GM18511 (cell line): ENCODE measurements around the gene EMC8.

Experiments
- ATAC-seq: cut with Tn5 transposase; IDR thresholded peaks from one replicate; pipeline ENCODE4 v1.9.1; 2021; ENCODE audit warnings: mild to moderate bottlenecking, moderate library complexity; ENCODE audit not compliant: unreplicated experiment

The EMC8 gene

GRCh38 chr16:85788819-85789218 is 10.5 kb downstream of the EMC8 start:
- no peak for ATAC-seq

DNA sequence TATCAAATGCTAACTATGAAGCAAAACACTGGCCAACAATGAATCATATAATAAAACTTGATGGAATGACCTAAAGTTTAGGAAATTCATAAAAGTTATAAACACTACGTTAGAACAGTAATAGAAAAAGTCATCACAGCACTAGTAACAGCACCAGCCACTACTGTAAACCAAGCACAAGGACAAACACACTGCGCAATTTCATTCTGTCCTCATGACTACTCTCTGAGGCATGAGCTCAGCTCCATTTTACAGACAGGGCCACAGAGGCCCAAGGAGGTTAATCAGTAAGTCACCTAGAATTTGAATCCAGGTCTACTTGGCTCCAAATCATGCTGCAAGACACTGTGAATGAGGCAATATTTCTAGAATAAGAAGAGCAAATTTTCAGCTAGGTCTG is 13.4 kb downstream of the EMC8 start:
- ATAC-seq: no peak

DNA sequence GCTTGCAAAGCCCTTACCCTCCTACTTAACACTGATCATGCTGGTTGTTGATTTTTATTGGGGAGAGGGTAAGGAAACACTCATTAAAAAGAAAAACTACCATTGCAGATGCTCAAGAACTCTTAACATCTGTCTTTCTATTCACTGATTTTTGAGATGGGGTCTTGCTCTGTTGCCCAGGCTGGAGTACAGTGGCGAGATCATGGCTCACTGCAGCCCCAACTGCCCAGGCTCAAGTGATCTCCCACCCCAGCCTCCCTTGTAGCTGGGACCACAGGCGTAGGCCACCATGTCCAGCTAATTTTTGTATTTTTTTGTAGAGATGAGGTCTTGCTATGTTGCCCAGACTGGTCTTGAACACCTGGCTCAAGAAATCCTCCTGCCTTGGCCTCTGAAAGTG is 14.5 kb downstream of the EMC8 start:
- ATAC-seq: no peak

DNA sequence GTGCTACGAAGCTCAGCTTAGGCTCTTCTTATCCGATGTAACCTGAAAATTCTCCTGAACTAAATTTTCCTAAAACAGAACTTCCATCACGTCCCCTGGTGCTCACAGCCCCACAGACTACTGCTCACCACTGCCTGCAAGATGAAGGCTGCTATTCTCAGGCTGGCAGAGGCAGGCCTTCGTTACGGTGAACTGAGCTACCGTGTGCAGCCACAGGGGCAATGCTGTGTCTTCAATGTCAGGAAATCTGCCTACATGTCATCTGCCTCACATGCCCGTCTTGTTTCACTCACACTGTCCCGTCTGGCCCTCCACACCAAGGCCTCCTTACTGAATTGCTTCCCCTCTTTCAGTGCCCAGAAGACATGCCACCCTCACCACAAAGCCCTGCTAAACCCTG is 15.9 kb downstream of the EMC8 start:
- ATAC-seq: no peak

GRCh38 chr16:85782451-85782850 is 16.9 kb downstream of the EMC8 start:
- ATAC-seq: no peak

- ATAC-seq: no peak
These were observed 17.5 kb downstream of the EMC8 start for GRCh38 chr16:85781695-85782370.

DNA sequence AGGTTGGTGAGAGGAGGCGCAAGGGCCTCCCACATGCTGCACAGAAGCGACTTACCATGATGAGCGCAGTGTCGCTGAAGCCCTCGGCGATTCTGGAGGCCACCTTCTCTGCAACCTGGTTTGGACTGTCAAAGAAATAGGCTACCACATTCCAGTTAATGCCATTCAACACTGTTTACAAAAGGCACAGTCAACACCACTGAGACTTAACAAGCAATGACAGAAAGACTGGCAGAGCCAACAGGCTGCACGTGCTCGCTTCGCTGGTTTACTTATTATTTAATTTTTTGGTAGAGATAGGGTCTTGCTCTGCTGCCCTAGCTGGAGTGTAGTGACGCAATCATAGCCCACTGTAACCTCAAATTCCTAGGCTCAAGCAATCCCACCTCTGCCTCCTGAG is 18.2 kb downstream of the EMC8 start:
- no peak for ATAC-seq

- ATAC-seq: no peak
These were observed 19.1 kb downstream of the EMC8 start for GRCh38 chr16:85780281-85780680.

- ATAC-seq: no peak
These were observed 20.5 kb downstream of the EMC8 start for GRCh38 chr16:85778873-85779272.

DNA sequence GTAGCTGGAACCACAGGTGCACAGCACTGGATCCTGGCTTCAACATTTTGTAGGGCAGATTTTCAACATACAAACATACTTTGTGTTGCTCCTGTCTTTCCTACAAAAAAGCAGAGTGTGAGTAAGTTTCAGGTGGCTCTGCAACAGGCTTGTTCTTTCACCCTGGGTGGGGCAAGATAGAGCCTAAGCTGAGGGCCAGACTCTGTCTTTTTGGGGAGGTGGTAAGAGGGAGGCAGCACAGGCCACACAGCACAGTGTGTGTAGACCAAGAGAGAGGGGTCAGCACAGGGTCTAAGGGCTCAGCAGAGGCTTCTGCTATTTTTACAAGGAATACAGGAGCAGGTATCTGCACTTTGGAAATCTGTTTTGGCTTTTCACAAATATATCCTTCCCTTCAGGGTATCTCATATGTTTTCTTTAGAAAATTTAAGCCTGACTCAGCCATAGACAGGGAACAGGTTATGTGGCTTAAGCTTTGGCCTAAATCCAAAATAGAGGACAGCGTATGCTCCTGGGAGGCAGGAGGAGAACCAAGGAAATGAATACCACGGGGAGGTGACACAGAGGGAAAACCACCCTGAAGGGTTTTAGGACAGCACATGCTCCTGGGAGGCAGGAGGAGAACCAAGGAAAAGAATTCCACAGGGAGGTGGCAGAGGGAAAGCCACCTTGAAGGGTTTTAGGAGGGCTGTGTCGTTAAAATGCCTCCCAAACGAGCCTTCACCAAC is 21.6 kb downstream of the EMC8 start:
- ATAC-seq: no peak

GRCh38 chr16:85774811-85775210 is 24.5 kb downstream of the EMC8 start:
- no peak for ATAC-seq

DNA sequence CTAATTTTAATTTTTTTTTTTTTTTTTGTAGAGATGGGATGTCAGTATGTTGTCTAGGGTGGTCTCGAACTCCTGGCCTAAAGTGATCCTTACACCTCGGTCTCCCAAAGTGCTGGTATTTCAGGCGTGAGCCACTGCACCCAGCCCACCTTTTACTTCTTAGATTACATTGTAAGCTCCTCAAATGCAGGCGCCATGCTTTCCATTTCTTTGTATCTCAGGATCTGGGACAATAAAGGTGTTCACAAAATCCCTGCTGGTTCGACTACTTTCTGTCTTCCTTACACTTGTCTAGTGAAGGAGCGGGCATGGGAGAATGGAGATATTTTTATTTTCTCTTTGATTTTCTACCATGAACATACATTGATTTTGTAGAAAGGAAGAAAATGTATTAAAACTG is 25.2 kb downstream of the EMC8 start:
- ATAC-seq: no peak

DNA sequence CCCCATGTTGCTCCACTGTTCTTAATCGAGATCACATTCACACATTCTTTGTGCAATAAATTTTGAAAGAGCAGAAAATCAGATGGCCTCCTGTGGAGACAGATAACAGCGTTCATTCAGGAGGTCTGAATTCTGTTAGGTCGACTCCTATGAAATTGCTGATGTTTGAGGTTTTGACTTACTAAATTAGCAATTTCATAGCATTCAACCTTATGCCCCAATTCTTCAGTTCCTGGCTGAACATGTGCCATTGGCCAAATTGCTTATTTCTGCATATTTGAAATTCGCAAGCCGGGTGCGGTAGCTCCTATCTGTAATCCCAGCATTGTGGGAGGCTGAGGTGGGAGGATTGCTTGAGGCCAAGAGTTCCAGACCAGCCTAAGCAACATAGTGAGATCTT is 26.3 kb downstream of the EMC8 start:
- no peak for ATAC-seq

- no peak for ATAC-seq
These were observed 28.6 kb downstream of the EMC8 start for GRCh38 chr16:85770741-85771140.

DNA sequence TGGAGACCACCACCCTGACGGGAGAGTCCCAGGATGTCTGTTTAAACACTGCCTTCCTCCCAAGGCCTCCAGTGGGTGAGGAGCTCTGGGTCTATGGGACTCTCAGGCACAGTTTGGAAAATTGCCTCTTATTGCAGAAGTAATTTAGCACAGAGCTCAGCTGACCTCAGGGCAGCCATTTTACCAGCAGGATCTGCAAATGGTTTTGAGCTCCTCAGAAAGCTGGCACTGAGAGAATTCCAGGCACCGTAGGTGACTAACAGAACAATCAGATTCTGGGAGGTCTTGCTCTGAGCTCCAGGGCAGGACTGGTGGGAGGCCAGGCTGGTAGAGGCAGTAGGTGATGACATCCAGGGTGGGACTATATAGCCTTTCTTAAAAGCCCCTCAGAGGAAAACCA is 31.1 kb downstream of the EMC8 start:
- no peak for ATAC-seq

- no peak for ATAC-seq
These were observed 31.8 kb downstream of the EMC8 start for GRCh38 chr16:85767531-85767930.

GRCh38 chr16:85765767-85766166 is 33.6 kb downstream of the EMC8 start:
- no peak for ATAC-seq

DNA sequence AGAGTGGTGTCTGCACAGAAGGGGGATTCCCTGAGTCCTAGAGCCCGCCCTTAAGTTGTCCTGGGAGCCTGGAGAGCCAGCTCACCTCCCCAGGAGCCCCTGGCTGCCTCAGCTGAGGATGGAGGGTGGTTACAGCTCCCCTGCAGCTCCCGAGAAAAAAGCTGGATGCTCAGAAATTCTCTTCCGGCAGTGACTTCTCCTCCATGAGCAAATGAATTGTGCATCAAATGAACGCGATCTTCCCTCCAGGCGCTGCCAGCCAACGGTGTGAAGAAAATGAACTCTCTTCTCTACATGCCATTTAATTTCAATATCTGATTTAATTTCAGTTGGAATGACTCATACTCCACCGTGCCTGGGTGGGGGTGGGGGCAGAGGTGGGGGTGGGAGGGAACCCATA is 34.1 kb downstream of the EMC8 start:
- no peak for ATAC-seq

- no peak for ATAC-seq
These were observed 35.7 kb downstream of the EMC8 start for GRCh38 chr16:85763616-85764015.

DNA sequence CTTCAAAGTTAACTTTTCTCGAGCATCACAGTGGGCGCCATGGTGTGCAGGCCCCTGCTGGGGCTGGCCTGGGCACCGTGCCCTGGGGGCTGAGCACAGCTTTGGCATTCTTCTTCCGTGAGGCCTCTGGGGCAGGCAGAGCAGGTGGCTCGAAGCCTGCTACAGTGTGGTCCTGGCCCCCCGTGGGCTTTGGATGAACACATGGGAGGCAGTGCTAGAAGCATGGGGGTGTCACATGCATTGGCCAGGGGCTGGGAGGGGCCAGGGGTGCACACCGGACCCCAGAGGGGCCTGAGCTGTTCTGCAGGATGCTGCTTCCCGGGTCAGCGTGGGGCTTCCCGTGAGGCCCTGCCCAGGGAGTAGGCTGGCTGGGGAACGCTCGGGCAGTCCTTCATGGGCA is 36.4 kb downstream of the EMC8 start:
- no peak for ATAC-seq

GRCh38 chr16:85761861-85762260 is 37.5 kb downstream of the EMC8 start:
- no peak for ATAC-seq

- ATAC-seq: no peak
These were observed 39.5 kb downstream of the EMC8 start for GRCh38 chr16:85759631-85760419.
